GM23338 (cell line): ENCODE data around the gene SAMD4A. TPM values are rescaled to one million over a fixed set of nuclear protein-coding genes. Genes with fewer than 3 reads are reported as not detected.

Source experiments
- ATAC-seq: fragments of 200-7000 bp; cut with Tn5 transposase; 3 replicates; pipeline ENCODE4 v1.9.1; 2020
- DNase-seq: peaks from one replicate; pipeline ENCODE4 v3.0.0-alpha.2; 2015; ENCODE audit warnings: low spot score
- H2AFZ ChIP-seq: fragments of 200-600 bp; sonication (generic); 2 replicates; pipeline ENCODE4 v1.8.0; 2016; ENCODE audit warnings: antibody characterized with exemption, mild to moderate bottlenecking, moderate library complexity
- H3F3A ChIP-seq: fragments of 200-600 bp; sonication (generic); replicated peaks from 2 replicates; pipeline ENCODE4 v1.8.0; 2017; ENCODE audit warnings: antibody characterized with exemption, mixed run types, low read depth
- H3K27ac ChIP-seq: fragments of 200-600 bp; sonication (generic); 2 replicates; pipeline ENCODE4 v1.6.1; 2016; ENCODE audit warnings: low read depth
- H3K27me3 ChIP-seq: fragments of 200-600 bp; sonication (generic); 2 replicates; pipeline ENCODE4 v1.8.0; 2016; ENCODE audit warnings: mild to moderate bottlenecking, mixed run types, moderate library complexity; ENCODE audit not compliant: insufficient read depth
- H3K36me3 ChIP-seq: fragments of 200-600 bp; sonication (generic); 2 replicates; pipeline ENCODE4 v1.8.0; 2016; ENCODE audit warnings: mild to moderate bottlenecking; ENCODE audit not compliant: insufficient read depth
- H3K4me1 ChIP-seq: fragments of 200-600 bp; sonication (generic); 2 replicates; pipeline ENCODE4 v1.8.0; 2016; ENCODE audit warnings: mild to moderate bottlenecking, moderate library complexity; ENCODE audit not compliant: insufficient read depth
- H3K4me2 ChIP-seq: fragments of 200-600 bp; sonication (generic); 2 replicates; pipeline ENCODE4 v1.7.1; 2017; ENCODE audit warnings: mixed run types
- H3K4me3 ChIP-seq: fragments of 200-600 bp; sonication (generic); 2 replicates; pipeline ENCODE4 v1.6.1; 2016; ENCODE audit warnings: mixed run types
- H3K79me2 ChIP-seq: fragments of 200-600 bp; sonication (generic); replicated peaks from 2 replicates; pipeline ENCODE4 v1.8.0; 2017; ENCODE audit warnings: mild to moderate bottlenecking; ENCODE audit not compliant: insufficient read depth
- H3K9me2 ChIP-seq: fragments of 200-600 bp; sonication (generic); 2 replicates; pipeline ENCODE4 v1.8.0; 2017; ENCODE audit not compliant: insufficient read depth
- H4K20me1 ChIP-seq: fragments of 200-600 bp; sonication (generic); replicated peaks from 2 replicates; pipeline ENCODE4 v1.8.0; 2017; ENCODE audit warnings: mild to moderate bottlenecking; ENCODE audit not compliant: insufficient read depth
- H3K27ac Mint-ChIP-seq: 2 replicates; pipeline ENCODE4 v1.8.0; 2020; ENCODE audit warnings: inconsistent platforms, mild to moderate bottlenecking, moderate library complexity, mixed read lengths
- H3K27me3 Mint-ChIP-seq: 3 replicates; pipeline ENCODE4 v1.8.0; 2022; ENCODE audit warnings: low read depth, mild to moderate bottlenecking, moderate library complexity, mixed read lengths, inconsistent platforms; ENCODE audit not compliant: insufficient read depth, poor library complexity
- H3K36me3 Mint-ChIP-seq: 3 replicates; pipeline ENCODE4 v1.8.0; 2021; ENCODE audit warnings: low read depth, mild to moderate bottlenecking, inconsistent platforms, moderate library complexity, mixed read lengths
- H3K4me1 Mint-ChIP-seq: 3 replicates; pipeline ENCODE4 v1.8.0; 2020; ENCODE audit warnings: mild to moderate bottlenecking, inconsistent platforms, mixed read lengths
- H3K4me3 Mint-ChIP-seq: 3 replicates; pipeline ENCODE4 v1.8.0; 2021; ENCODE audit warnings: moderate library complexity, mild to moderate bottlenecking, inconsistent platforms, mixed read lengths
- H3K9me3 Mint-ChIP-seq: 3 replicates; pipeline ENCODE4 v1.8.0; 2020; ENCODE audit warnings: moderate library complexity, mild to moderate bottlenecking, inconsistent platforms, mixed read lengths
- EZH2phosphoT487 ChIP-seq: fragments of 200-600 bp; sonication (generic); IDR thresholded peaks from one replicate; pipeline ENCODE4 v1.8.1; 2018; ENCODE audit warnings: antibody characterized with exemption; ENCODE audit not compliant: unreplicated experiment
- JUNB ChIP-seq: IDR thresholded peaks from one replicate; pipeline ENCODE4 v1.6.1; 2016; ENCODE audit warnings: antibody characterized with exemption; ENCODE audit not compliant: unreplicated experiment
- NANOG ChIP-seq: IDR thresholded peaks from 2 replicates; pipeline ENCODE4 v1.6.1; 2016; ENCODE audit warnings: antibody characterized with exemption, borderline replicate concordance
- STAT1 ChIP-seq: IDR thresholded peaks from one replicate; pipeline ENCODE4 v1.6.1; 2016; ENCODE audit warnings: antibody characterized with exemption; ENCODE audit not compliant: unreplicated experiment
- ZNF331 ChIP-seq: fragments of 250-450 bp; sonication (Bioruptor Pico); IDR thresholded peaks from 2 replicates; pipeline ENCODE4 v1.5.0; 2020; ENCODE audit warnings: low read depth, mild to moderate bottlenecking, moderate library complexity
- polyA plus RNA-seq: library from polyadenylated mRNA; unstranded; fragments of >200 nt; fragmentation: Nextera tagmentation; extraction: Ambion mirVana; gene quantifications from 2 replicates; pipeline ENCODE4 v1.2.1, GENCODE V29; 2016
- total RNA-seq: library from RNA; depleted of rRNA; stranded (reverse); fragments of >200 nt; shearing (Covaris generic); gene quantifications from 2 replicates; pipeline ENCODE4 v1.2.3, GENCODE V29; 2014
- TF ChIP-seq, protein P1 (sequence below), 2 experiments: fragments of 200-600 bp in 1 of 2; sonication (generic) in 1 of 2; conservative IDR thresholded peaks; 2 replicates each; pipeline versions ENCODE4 v1.5.1 to v1.6.1; 2016 to 2017; ENCODE audit warnings: antibody characterized with exemption in 2 of 2, low read depth in 2 of 2, mild to moderate bottlenecking in 2 of 2, moderate library complexity in 1 of 2
- TF ChIP-seq, protein P2 (sequence below): IDR thresholded peaks from one replicate; pipeline ENCODE4 v1.6.1; 2018; ENCODE audit warnings: antibody characterized with exemption; ENCODE audit not compliant: unreplicated experiment

Gene SAMD4A
- total and polyA plus RNA-seq, 2 experiments from 2014 or later = 1.6 to 6.9 TPM

DNA sequence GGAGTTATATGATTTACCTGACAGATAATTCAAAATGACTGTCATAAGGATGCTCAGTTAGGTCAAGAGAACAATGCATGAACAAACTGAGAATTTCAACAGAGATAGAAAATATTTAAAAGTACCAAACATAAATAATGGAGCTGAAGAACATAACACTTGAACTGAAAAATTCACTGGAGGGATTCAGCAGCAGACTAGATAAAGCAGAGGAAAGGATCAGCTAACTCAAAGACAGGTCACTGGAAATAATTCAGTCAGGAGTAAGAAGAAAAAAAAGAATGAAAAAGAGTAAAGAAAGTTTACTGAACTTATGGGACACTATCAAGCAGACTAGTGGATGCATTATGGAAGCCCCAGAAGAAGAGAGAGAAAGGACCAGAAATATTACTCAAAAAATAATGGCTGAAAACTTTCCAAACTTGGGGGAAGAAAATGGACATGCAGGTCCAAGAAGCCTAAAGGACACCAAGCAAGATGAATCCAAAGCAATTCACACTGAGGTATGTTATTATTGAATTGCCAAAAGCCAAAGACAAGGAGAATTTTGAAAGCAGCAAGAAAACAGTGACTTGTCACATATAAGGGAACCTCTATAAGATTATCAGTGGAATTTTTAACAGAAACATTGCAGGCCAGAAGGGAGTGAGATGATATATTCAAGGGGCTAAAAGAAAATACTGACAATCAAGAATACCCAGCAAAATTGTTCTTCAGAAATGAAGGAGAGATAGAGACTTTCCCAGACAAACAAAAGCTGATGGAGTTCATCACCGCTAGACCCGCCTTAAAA lies 257.0 kb downstream of the SAMD4A start (continued):
- TF ChIP-seq, protein P1, sequence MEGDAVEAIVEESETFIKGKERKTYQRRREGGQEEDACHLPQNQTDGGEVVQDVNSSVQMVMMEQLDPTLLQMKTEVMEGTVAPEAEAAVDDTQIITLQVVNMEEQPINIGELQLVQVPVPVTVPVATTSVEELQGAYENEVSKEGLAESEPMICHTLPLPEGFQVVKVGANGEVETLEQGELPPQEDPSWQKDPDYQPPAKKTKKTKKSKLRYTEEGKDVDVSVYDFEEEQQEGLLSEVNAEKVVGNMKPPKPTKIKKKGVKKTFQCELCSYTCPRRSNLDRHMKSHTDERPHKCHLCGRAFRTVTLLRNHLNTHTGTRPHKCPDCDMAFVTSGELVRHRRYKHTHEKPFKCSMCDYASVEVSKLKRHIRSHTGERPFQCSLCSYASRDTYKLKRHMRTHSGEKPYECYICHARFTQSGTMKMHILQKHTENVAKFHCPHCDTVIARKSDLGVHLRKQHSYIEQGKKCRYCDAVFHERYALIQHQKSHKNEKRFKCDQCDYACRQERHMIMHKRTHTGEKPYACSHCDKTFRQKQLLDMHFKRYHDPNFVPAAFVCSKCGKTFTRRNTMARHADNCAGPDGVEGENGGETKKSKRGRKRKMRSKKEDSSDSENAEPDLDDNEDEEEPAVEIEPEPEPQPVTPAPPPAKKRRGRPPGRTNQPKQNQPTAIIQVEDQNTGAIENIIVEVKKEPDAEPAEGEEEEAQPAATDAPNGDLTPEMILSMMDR (conservative IDR thresholded peaks at IDR 0.05; ENCODE audit: low read depth in 2 of 2) = no peak
- TF ChIP-seq JUNB = no peak
- no peak for TF ChIP-seq EZH2phosphoT487

DNA sequence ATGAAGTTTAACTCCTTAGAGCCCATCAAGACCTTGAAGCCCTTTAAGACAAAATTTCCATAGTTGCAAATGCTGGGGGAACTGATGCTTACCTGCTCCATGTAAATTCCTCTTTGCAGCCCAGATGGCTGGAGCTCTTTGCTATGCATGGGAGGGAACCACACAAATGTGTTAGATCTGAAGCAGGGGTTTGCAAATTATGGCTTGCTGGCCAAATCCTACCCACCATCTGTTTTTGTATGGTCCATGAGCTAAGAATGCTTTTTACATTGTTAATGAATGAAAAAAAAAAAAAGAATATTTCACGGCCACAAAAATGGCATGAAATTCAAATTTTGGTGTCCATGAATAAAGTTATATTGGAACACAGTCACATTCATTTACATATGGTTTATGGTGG lies 261.1 kb downstream of the SAMD4A start:
- ATAC-seq (no peak), DNase-seq (no peak)
- peaks cover 3% of the 10 kb centered on the region; the same call in 2 of the 3 replicates for H3K36me3 Mint-ChIP-seq

More for the DNA sequence above, 261.1 kb downstream of the SAMD4A start:
- Mint-ChIP-seq H3K9me3 (peaks cover 22% of the 10 kb centered on the region; the same call in 2 of the 3 replicates), H3K27ac (no peak overlapping the region), H3K4me1 (no peaks in the 10 kb centered on the region), H3K27me3 (peaks cover 7% of the 10 kb centered on the region), H3K4me3 (no peak overlapping the region)
- H3K36me3 ChIP-seq = no peaks in the 10 kb centered on the region
- H3K4me1 ChIP-seq = no peaks in the 10 kb centered on the region
- no peaks in the 10 kb centered on the region for H3K79me2 ChIP-seq
- no peaks in the 10 kb centered on the region for H3K27me3 ChIP-seq
- H2AFZ ChIP-seq = no peak overlapping the region
- TF ChIP-seq NANOG (no peak), ZNF331 (CRISPR knock-in tag) (no peak), STAT1 (no peak)
- TF ChIP-seq, protein P2, sequence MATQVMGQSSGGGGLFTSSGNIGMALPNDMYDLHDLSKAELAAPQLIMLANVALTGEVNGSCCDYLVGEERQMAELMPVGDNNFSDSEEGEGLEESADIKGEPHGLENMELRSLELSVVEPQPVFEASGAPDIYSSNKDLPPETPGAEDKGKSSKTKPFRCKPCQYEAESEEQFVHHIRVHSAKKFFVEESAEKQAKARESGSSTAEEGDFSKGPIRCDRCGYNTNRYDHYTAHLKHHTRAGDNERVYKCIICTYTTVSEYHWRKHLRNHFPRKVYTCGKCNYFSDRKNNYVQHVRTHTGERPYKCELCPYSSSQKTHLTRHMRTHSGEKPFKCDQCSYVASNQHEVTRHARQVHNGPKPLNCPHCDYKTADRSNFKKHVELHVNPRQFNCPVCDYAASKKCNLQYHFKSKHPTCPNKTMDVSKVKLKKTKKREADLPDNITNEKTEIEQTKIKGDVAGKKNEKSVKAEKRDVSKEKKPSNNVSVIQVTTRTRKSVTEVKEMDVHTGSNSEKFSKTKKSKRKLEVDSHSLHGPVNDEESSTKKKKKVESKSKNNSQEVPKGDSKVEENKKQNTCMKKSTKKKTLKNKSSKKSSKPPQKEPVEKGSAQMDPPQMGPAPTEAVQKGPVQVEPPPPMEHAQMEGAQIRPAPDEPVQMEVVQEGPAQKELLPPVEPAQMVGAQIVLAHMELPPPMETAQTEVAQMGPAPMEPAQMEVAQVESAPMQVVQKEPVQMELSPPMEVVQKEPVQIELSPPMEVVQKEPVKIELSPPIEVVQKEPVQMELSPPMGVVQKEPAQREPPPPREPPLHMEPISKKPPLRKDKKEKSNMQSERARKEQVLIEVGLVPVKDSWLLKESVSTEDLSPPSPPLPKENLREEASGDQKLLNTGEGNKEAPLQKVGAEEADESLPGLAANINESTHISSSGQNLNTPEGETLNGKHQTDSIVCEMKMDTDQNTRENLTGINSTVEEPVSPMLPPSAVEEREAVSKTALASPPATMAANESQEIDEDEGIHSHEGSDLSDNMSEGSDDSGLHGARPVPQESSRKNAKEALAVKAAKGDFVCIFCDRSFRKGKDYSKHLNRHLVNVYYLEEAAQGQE = no peak
- no peaks in the 10 kb centered on the region for H3F3A ChIP-seq
- H3K9me2 ChIP-seq = 0 out of 2 replicates have a peak, but pooled peaks cover 2% of the 10 kb centered on the region
- no peak overlapping the region for H3K4me3 ChIP-seq
- no peak overlapping the region for H3K4me2 ChIP-seq
- H3K27ac ChIP-seq = no peak overlapping the region
- no peaks in the 10 kb centered on the region for H4K20me1 ChIP-seq
